Lung microvascular endothelial cell (primary cell): ENCODE measurements around the gene AUH. TPM values are rescaled to one million over a fixed set of nuclear protein-coding genes. Genes with fewer than 3 reads are reported as not detected.
A peak's percentile ranks its signal among the peaks of the same experiment; 100 is the strongest.

ENCODE experiments used
- DNase-seq, 2 donors: peaks; one replicate each; pipeline versions ENCODE4 v3.0.0 to v3.0.0-alpha.2; 2010; ENCODE audit warnings: low read depth in 2 of 2
- total RNA-seq: library from RNA; depleted of rRNA; stranded (reverse); fragments of >200 nt; gene quantifications from 2 replicates; pipeline ENCODE4 v1.2.1, GENCODE V29; 2014

AUH gene
- total RNA-seq, 1 donor from 2014 or later: 13.3 TPM

DNA sequence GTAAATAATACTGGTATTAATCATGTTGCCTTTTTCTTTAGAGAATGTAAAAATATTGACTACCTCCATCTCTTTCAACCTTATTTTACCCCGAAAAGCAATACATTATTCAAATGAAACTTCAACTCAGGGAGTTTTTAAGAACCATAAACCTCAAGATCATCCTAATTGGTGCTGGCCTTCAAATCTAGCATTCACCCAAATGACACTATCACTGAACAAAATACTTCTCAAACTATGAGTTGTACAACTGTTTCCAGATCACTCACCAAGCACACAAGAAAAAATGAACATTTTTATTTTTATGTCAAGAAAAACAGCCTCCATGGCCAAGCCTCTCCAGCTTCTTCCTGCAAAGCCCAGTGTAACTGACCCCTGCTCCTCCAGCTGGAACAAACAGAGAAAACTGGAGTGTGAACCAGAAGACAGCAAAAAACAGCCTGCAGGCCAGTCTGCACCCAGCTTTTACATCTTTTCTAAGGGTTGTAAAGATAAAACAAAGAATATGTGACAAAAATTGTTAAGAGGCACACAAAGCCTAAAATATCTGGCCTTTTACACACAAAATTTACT is 21.2 kb downstream of the AUH start:
- DNase-seq: no peak

DNA sequence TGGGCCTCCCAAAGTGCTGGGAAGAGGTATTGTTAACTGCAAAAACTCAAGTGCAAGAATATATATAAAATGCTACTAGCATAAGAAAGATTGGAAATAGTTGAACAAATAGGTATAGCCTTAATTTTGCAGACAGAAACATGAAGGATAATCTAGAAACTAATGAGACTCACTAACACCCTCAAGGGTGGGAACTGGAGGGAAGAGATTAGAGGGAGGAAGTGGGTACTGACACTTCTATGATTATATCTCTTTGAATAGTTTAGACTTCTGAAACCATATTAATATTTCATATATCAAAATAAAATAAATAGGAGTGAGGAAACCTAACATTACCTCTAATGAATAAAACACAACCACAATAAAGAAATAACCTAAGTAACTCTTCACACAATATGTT is 23.0 kb downstream of the AUH start:
- DNase-seq: no peak

DNA sequence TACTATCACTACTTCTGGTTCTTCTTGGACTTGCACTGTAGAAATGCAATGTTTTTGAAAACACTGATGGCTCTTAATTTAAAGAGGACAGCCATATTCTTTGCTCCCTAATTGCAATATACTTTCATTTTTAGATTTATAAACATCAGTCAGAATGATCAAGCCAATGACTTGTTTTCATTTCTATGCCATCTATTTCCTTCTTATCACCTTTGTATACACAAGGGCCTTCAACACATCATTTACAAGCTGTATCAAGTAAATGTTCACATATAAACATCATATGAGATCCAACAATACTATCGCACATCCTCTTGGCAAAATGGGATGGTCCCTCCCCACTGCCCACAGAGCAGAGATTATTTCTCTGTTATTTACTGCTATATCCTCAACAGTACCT is 24.9 kb downstream of the AUH start:
- no peak for DNase-seq

DNA sequence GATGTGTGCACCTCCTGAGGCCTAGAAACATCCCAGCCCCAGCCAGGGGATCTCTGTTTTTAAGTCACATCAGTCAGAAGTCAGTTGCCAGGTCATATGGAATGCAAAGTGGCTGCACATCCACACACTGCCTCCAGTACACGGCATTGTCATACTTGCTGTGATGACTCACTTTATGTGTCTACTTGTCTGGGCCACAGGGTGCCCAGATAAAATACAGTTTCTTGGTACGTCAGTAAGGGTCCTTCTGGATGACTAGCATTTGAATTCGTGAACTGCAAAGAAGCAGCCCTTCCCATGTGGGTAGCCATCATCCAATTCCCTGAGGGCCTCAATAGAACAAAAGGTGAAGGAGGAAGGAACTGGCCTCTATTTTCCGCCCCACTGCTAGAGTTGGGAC is 27.7 kb downstream of the AUH start:
- DNase-seq: no peak

GRCh38 chr9:91333551-91333950 is 28.2 kb downstream of the AUH start:
- no peak for DNase-seq

DNA sequence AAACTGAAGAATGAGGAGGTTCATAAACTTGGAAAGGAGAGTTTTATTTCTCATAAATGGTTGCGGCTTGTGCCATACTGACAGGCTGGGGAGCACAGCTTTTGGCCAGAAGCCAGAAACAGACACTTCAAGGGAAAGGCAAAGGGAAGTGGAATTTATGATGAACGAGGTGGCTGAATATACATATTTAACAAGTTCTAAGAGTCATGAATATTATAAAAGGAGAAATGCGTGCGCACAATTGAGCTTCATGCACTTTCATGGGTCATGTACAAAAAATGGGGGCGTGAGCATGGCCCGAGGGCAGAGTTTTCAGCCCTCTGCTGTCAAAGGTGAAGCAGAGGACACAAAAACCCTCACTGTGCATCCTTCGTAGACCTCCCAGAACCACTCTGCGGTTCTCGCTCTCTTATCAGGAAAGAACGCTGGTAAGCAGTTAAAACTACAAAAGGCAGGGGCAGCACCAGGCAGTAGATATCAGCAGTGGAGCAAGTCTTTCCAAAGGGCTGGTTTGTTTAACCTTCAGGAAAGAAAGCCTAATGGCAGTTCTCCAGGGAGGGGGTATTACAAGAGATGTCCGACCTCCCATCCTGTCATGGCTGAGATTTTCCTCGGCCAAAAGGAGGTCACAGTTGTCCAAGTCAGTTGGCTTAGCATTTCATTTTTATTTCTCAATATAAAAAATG is 29.0 kb downstream of the AUH start:
- DNase-seq: no peak

- no peak for DNase-seq
Observed at GRCh38 chr9:91331849-91332248, 29.9 kb downstream of the AUH start.

DNA sequence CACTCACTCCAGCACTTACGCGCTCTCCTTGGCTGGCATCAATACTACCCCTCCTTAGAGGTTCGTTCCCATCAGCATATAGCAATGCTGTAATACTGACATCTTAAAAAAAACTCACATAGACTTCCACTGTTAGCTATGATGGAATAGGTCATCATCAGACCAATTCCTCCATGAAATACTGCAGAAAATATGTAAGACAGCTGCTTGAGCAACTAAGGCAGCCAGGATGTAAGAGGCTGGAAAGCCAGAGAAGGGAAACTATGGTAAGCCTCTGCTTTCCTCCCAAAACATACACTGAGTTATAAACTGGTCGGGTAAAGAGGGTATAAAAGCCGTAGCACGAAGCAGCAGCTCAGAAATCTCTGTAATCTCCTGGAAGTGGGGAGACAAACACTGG is 33.5 kb downstream of the AUH start:
- DNase-seq: no peak

- no peak for DNase-seq
Observed at GRCh38 chr9:91321691-91322090, 40.0 kb downstream of the AUH start.

GRCh38 chr9:91320299-91320698 is 41.4 kb downstream of the AUH start:
- DNase-seq: no peak

DNA sequence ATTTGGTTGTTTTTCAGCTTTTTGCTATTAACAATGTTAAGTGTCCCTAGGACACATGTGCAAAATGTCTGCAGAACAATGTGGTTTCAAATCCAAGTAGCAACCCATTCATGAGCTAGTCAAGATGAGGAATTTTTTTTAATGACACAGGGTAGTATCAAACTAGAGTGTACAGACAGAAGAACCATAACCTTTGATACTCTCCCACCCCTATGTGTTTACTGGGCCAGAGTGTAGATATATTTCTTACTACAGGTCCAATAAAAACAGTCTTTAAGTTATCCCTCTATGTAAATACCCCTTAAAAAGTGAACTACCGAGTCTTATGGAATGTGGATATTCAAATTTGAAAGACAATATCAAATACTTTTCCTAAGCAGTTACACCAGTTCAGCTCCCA is 45.6 kb downstream of the AUH start:
- DNase-seq: no peak

- DNase-seq: no peak
Observed at GRCh38 chr9:91315191-91315590, 46.5 kb downstream of the AUH start.

GRCh38 chr9:91312717-91313325 is 48.9 kb downstream of the AUH start:
- peak in 1 of 2 donors; percentile 35 for DNase-seq

DNA sequence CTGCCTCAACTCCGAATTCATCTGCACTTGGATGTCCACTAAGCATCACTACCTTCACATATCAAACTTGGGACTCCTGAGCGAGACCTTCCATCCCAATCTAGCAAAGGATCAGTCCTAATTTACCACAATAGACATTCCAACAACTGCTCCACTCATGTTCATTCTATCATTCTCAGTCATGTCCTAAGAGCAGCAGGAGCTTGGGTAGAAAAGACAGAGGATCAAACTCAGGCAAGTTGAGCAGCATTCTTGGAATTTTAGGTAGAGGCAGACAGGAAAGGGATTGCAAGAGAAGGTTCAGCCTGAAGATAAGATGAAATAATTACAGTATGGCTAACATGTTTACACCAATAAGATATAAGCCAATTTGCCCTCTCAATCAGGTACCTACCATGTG is 51.7 kb downstream of the AUH start:
- DNase-seq: no peak

DNA sequence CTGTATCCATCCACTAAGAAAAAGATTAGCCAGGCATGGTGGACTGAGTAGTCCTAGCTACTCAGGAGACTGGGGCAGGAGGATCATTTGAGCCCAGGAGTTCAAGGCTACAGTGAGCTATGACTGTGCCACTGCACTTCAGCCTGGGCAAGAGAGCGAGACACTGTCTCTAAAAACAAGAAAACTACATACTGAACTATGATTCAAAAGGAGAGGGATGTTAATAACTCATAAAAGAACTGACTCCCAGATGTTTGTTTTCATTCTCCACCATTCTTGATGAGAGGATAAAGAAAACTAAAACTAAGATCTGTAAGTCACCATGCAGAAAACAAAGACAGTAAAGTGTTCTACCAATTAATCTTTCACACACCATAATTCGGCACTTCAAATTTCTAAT is 53.5 kb downstream of the AUH start:
- DNase-seq: no peak

DNA sequence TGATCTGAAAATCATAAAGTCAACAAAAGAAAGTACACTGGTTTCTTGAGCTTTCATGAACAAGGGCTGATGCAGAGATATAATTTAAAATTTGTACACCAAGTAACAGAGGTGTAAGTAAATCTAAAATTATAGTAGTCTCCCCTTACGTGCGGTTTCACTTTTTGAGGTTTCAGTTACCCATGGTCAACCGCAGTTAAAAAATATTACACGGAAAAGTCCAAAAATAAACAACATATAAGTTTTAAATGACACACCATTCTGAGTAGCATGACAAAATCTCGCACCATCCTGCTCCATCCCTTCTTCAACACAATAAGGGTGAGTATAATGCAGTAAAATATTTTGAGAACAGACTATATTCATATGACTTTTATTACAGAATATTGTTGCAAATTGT is 54.4 kb downstream of the AUH start:
- no peak for DNase-seq

DNA sequence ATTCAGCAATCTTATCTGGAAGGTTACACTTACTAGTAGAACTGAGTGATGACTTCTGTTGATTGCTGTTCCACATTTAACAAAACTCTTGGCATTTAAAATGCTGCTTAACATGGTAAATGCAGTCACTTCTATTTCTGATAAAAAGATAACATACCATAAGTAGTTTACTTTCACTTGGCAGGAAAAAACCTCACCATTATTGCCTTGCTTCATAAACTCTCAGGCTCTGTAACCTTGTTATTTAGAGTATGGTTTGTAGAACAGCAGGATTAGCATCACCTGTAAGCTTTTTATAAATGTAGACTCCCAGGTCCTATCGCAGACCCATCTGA is 55.5 kb downstream of the AUH start:
- no peak for DNase-seq

GRCh38 chr9:91305596-91306295 is 56.0 kb downstream of the AUH start:
- no peak for DNase-seq

- no peak for DNase-seq
Observed at GRCh38 chr9:91303741-91304415, 57.8 kb downstream of the AUH start.

- DNase-seq: peak; percentile 88 to 89
Observed at GRCh38 chr9:91302831-91303230, 58.9 kb downstream of the AUH start.

DNA sequence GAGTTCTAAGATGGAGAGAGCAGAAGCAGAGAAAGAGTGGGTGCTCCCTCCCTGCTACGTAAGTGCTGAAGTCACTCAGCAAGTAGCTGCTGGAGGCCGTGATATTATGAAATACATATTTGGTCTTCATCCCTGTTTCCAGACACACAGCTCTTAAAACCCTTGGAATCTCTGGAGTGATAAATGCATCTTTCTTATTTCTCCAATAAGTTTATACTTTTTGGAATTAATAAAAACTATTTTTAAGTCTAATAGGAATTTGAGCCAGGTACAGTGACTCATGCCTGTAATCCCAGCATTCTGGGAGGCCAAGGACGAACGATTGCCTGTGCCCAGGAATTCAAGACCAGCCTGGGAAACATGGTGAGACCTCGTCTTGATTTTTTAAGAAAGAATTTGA is 60.6 kb downstream of the AUH start:
- DNase-seq: no peak

- DNase-seq: no peak
Observed at GRCh38 chr9:91298311-91298710, 63.4 kb downstream of the AUH start.
